ENCODE results near the gene ORM2. TPM values are rescaled to one million over a fixed set of nuclear protein-coding genes. Genes with fewer than 3 reads are reported as not detected.

ORM2 gene
- total and polyA plus RNA-seq, 7 donors: 0.38 TPM; not detected in 6

- DNase-seq: no peak
- TF ChIP-seq POLR2AphosphoS5 (IDR thresholded peaks at IDR 0.05) (no peak), EP300 (IDR thresholded peaks at IDR 0.05) (no peak), CTCF (IDR thresholded peaks at IDR 0.05) (no peak), POLR2A (IDR thresholded peaks at IDR 0.05) (no peak)
- no peaks in the 10 kb centered on the region for H3K9me3 ChIP-seq
- peaks cover 0 to 6% (median 3%) of the 10 kb centered on the region in 4 donors for H3K36me3 ChIP-seq
- WGBS, 2 donors: 94% methylated on average over 4 of the region's 4 CpGs
- H3K27ac ChIP-seq: no peak overlapping the region
- intact Hi-C loops (cut with DNase I): loop anchor here (2.0 kb wide), 1 partner anchor 221 kb away; no protein-coding TSS in a partner anchor
- H3K4me3 ChIP-seq: no peak overlapping the region
- H3K4me1 ChIP-seq: peaks cover 0 to 6% (median 3%) of the 10 kb centered on the region in 4 donors
- no peaks in the 10 kb centered on the region for H3K27me3 ChIP-seq
Measured at GRCh38 chr9:114303977-114304376, 25.7 kb upstream of the ORM2 start.

GRCh38 chr9:114304416-114305188 is 25.1 kb upstream of the ORM2 start:
- H3K4me3 ChIP-seq: no peak overlapping the region
- DNase-seq: no peak
- no peaks in the 10 kb centered on the region for H3K9me3 ChIP-seq
- H3K36me3 ChIP-seq: peaks cover 0 to 6% (median 2%) of the 10 kb centered on the region in 4 donors
- 88 to 92% methylated on average over 10 of the region's 10 CpGs for WGBS, 2 donors
- intact Hi-C loops (cut with DNase I): loop anchor here (2.0 kb wide), 1 partner anchor 222 kb away; no protein-coding TSS in a partner anchor
- peaks cover 0 to 6% (median 3%) of the 10 kb centered on the region in 4 donors for H3K4me1 ChIP-seq
- TF ChIP-seq EP300 (IDR thresholded peaks at IDR 0.05) (no peak), POLR2AphosphoS5 (IDR thresholded peaks at IDR 0.05) (no peak), POLR2A (IDR thresholded peaks at IDR 0.05) (no peak), CTCF (IDR thresholded peaks at IDR 0.05) (no peak)
- H3K27me3 ChIP-seq: no peaks in the 10 kb centered on the region
- no peak overlapping the region for H3K27ac ChIP-seq

GRCh38 chr9:114307899-114308267 is 21.8 kb upstream of the ORM2 start:
- Histone ChIP-seq H3K4me1 (peaks cover 0 to 6% (median 3%) of the 10 kb centered on the region in 4 donors), H3K36me3 (no peaks in the 10 kb centered on the region), H3K9me3 (no peaks in the 10 kb centered on the region), H3K4me3 (no peak overlapping the region), H3K27me3 (no peaks in the 10 kb centered on the region), H3K27ac (no peak overlapping the region)
- 90 to 91% methylated on average over 6 of the region's 6 CpGs for WGBS, 2 donors
- intact Hi-C loops (cut with DNase I): no loop called here
- DNase-seq: no peak
- TF ChIP-seq EP300 (IDR thresholded peaks at IDR 0.05): no peak
- TF ChIP-seq POLR2A (IDR thresholded peaks at IDR 0.05): no peak

DNA sequence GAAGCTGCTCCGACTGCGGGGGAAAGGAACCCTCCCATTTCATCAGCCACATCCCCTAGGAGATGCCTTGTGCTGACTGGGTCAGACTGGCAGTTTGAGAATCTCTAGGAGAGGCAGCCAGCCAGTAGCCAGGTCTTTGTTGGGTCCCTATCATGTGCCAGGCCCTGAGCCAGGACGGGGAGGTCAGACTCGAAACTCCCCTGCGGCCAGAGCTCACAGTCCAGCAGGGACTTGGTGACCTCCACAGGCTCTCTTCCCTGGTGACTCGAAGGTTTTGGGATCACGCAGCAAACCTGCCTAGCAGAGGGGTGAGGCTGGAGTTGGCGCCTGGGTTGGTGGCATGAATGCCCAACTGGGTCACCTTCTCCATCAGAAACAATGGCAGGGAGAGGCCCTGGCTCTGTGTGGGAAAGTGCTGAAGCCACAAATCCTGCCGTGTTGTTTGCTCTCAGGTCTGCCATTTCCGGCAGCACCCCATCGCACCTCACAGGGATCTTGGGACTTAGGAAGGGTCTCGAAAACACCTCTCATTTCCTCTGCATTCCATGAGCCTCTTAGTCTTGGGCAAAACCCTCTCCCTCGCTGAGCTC is 21.2 kb upstream of the ORM2 start:
- peak; percentile 37 for DNase-seq
- H3K4me3 ChIP-seq: no peak overlapping the region
- TF ChIP-seq POLR2A (IDR thresholded peaks at IDR 0.05) (no peak), CTCF (IDR thresholded peaks at IDR 0.05) (no peak), EP300 (IDR thresholded peaks at IDR 0.05) (no peak), POLR2AphosphoS5 (IDR thresholded peaks at IDR 0.05) (no peak)
- H3K27me3 ChIP-seq: no peaks in the 10 kb centered on the region
- 88 to 94% methylated on average over 13 of the region's 13 CpGs for WGBS, 2 donors
- intact Hi-C loops (cut with DNase I): no loop called here
- H3K27ac ChIP-seq: no peak overlapping the region
- H3K36me3 ChIP-seq: no peaks in the 10 kb centered on the region
- H3K9me3 ChIP-seq: no peaks in the 10 kb centered on the region
- peaks cover 0 to 6% (median 3%) of the 10 kb centered on the region in 4 donors for H3K4me1 ChIP-seq

- Histone ChIP-seq H3K4me1 (peaks cover 0 to 6% (median 3%) of the 10 kb centered on the region in 4 donors), H3K4me3 (no peak overlapping the region), H3K36me3 (no peaks in the 10 kb centered on the region), H3K27ac (no peak overlapping the region), H3K27me3 (no peaks in the 10 kb centered on the region), H3K9me3 (no peaks in the 10 kb centered on the region)
- WGBS, 2 donors: 88 to 91% methylated on average over 13 of the region's 13 CpGs
- DNase-seq: peak; percentile 48
- no peak for TF ChIP-seq POLR2A (IDR thresholded peaks at IDR 0.05)
- TF ChIP-seq CTCF (IDR thresholded peaks at IDR 0.05): no peak
- no peak for TF ChIP-seq EP300 (IDR thresholded peaks at IDR 0.05)
- intact Hi-C loops (cut with DNase I): no loop called here
Measured at GRCh38 chr9:114309096-114309495, 20.6 kb upstream of the ORM2 start.

Measured in sigmoid colon (tissue), 7 donors.